ENCODE results near the gene GRIK5.
A peak's percentile ranks its signal among the peaks of the same experiment; 100 is the strongest.

The GRIK5 gene

GRCh38 chr19:42069619-42070351, at the start of gene GRIK5:
TSS of gene GRIK5 (minus strand) at chr19:42070206. CDS start at chr19:42065770, 4,436 bp downstream.
- no peak for DNase-seq
- H3K27me3 Mint-ChIP-seq = no peaks in the 10 kb centered on the region
- H3K4me1 Mint-ChIP-seq = peaks cover 5% of the 10 kb centered on the region
- no peak within 1 kb of the TSS for H3K27ac Mint-ChIP-seq
- no peaks in the 10 kb centered on the region for H3K36me3 Mint-ChIP-seq
- H3K4me3 Mint-ChIP-seq = no peak within 1 kb of the TSS
- CTCF ChIA-PET = no interaction called here
- no peaks in the 10 kb centered on the region for H3K9me3 Mint-ChIP-seq

- H3K27me3 Mint-ChIP-seq = no peaks in the 10 kb centered on the region
- CTCF ChIA-PET = interaction anchor here (1.2 to 1.6 kb wide), 2 partner anchors 9 to 67 kb away, joined by 3 to 5 read pairs; no protein-coding TSS in a partner anchor
- H3K4me3 Mint-ChIP-seq = no peak overlapping the region
- H3K27ac Mint-ChIP-seq = no peak overlapping the region
- H3K9me3 Mint-ChIP-seq = no peaks in the 10 kb centered on the region
- peaks cover 35% of the 10 kb centered on the region for H3K4me1 Mint-ChIP-seq
- peaks cover 22% of the 10 kb centered on the region for H3K36me3 Mint-ChIP-seq
- DNase-seq = no peak
Observed at GRCh38 chr19:42117076-42117475, 47.1 kb upstream of the GRIK5 start.

- no peak for DNase-seq
- Mint-ChIP-seq H3K9me3 (no peaks in the 10 kb centered on the region), H3K4me3 (no peak overlapping the region), H3K27ac (no peak overlapping the region), H3K4me1 (peaks cover 35% of the 10 kb centered on the region), H3K36me3 (peaks cover 24% of the 10 kb centered on the region), H3K27me3 (no peaks in the 10 kb centered on the region)
- CTCF ChIA-PET = interaction anchor here (1.2 to 1.6 kb wide), 3 partner anchors 8 to 68 kb away, joined by 3 to 5 read pairs (median 3); no protein-coding TSS in a partner anchor
Observed at GRCh38 chr19:42116308-42117075, 46.5 kb upstream of the GRIK5 start.

DNA sequence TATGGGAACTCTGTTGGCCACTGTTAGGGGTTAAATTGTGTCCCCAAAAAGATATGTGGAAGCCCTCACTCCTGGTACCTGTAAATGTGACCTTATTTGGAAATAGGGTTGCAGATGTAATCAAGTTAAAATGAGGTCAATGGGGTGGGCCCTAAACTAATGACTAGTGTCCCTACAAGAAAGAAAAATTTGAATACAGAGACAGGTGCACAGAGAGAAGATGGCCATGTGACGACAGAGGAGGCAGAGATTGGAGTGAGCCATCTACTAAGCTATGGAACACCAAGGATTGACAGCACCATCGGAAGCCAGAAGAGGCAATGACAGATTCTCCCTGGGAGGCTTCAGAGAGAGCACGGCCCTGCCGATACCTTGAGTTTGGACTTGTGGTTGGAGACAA, 45.7 kb upstream of the GRIK5 start:
- CTCF ChIA-PET = interaction anchor here (0.9 to 1.2 kb wide), 4 partner anchors 9 to 207 kb away, joined by 3 read pairs; partner anchors contain the start of gene POU2F2
- no peaks in the 10 kb centered on the region for H3K9me3 Mint-ChIP-seq
- H3K36me3 Mint-ChIP-seq = peaks cover 25% of the 10 kb centered on the region
- no peak overlapping the region for H3K4me3 Mint-ChIP-seq
- H3K4me1 Mint-ChIP-seq = peaks cover 29% of the 10 kb centered on the region
- no peak for DNase-seq
- no peaks in the 10 kb centered on the region for H3K27me3 Mint-ChIP-seq
- no peak overlapping the region for H3K27ac Mint-ChIP-seq

GRCh38 chr19:42115219-42115618, 45.2 kb upstream of the GRIK5 start:
- CTCF ChIA-PET = interaction anchor here (0.9 to 1.3 kb wide), 4 partner anchors 10 to 323 kb away, joined by 3 read pairs; partner anchors contain the start of gene POU2F2
- no peak for DNase-seq

GRCh38 chr19:42114412-42114811, 44.4 kb upstream of the GRIK5 start:
- H3K36me3 Mint-ChIP-seq = peaks cover 25% of the 10 kb centered on the region
- no peak overlapping the region for H3K4me3 Mint-ChIP-seq
- H3K4me1 Mint-ChIP-seq = peaks cover 28% of the 10 kb centered on the region
- H3K27me3 Mint-ChIP-seq = no peaks in the 10 kb centered on the region
- no peaks in the 10 kb centered on the region for H3K9me3 Mint-ChIP-seq
- CTCF ChIA-PET = interaction anchor here (1.3 to 2.5 kb wide), 2 partner anchors 9 to 324 kb away, joined by 3 to 6 read pairs; no protein-coding TSS in a partner anchor
- no peak overlapping the region for H3K27ac Mint-ChIP-seq
- DNase-seq = no peak

More at GRCh38 chr19:42115219-42115618, 45.2 kb upstream of the GRIK5 start:
- Mint-ChIP-seq H3K4me3 (no peak overlapping the region), H3K27ac (no peak overlapping the region), H3K4me1 (peaks cover 28% of the 10 kb centered on the region), H3K27me3 (no peaks in the 10 kb centered on the region), H3K36me3 (peaks cover 25% of the 10 kb centered on the region), H3K9me3 (no peaks in the 10 kb centered on the region)

DNA sequence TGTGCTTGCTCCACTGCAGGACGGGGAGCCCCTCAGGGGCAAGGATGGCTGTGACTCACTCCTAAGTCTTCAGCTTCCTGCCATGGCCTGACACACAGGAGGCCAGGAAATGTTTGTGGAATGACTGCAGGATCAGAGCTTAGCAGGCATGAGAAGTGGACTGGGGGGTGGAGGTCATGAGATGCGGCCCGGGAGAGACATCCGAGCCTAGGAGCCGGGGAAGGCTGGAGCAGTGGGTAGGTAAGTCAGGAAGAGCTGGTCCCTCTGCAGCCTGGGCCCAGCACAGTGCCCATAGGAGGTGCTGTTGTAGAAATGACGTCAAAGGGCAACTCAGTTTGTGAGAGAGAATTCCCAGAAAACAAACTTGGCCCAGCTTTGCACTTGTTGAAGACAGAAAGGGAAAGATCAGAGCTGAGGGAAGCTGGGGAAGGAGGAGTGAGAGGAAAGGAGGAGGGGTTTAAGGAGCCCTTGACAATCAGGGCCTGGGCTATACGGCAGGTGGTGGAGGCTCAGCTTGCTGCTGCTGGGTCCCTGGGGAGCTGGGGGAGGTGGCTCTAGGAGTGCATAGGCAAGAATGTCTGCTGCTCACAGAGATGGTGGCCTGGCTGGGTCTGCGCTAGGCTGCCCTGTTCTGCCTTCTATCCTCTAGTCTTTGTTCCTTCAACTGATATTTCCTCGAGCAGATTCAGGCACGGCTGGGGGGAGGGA, 43.8 kb upstream of the GRIK5 start:
- Mint-ChIP-seq H3K4me3 (no peak overlapping the region), H3K36me3 (peaks cover 24% of the 10 kb centered on the region)

GRCh38 chr19:42111811-42112210, 41.8 kb upstream of the GRIK5 start:
- Mint-ChIP-seq H3K4me1 (peaks cover 29% of the 10 kb centered on the region), H3K27ac (no peak overlapping the region), H3K9me3 (no peaks in the 10 kb centered on the region), H3K4me3 (no peak overlapping the region), H3K27me3 (no peaks in the 10 kb centered on the region), H3K36me3 (peaks cover 20% of the 10 kb centered on the region)
- no peak for DNase-seq
- CTCF ChIA-PET = interaction anchor here (0.6 to 7.1 kb wide), 8 partner anchors 11 to 276 kb away, joined by 3 to 51 read pairs (median 4); partner anchors contain the start of gene POU2F2

More for the DNA sequence above, 43.8 kb upstream of the GRIK5 start:
- H3K27ac Mint-ChIP-seq = no peak overlapping the region
- no peaks in the 10 kb centered on the region for H3K27me3 Mint-ChIP-seq
- peaks cover 27% of the 10 kb centered on the region for H3K4me1 Mint-ChIP-seq
- CTCF ChIA-PET = interaction anchor here (0.9 to 7.1 kb wide), 4 partner anchors 10 to 325 kb away, joined by 3 to 51 read pairs (median 4); partner anchors contain the start of gene POU2F2
- no peaks in the 10 kb centered on the region for H3K9me3 Mint-ChIP-seq
- no peak for DNase-seq

DNA sequence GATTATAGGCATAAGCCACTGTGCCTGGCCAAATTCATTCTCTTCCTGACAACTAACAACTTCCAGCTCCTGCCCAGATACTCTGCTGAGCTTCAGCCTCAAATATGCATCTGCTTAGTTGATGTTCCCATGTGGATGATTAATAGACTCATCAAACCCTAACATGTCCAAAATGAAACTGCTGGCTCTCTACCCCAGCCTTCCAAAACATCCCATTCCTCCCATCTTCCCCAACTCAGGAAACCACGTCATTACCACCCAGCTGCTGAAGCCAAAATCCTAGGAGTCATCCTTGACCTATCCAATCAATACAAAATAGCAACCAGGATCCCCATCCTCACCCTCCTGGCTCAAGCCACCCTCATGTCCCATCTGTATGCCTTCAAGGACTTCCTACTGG, 41.4 kb upstream of the GRIK5 start:
- CTCF ChIA-PET = interaction anchor here (0.6 to 7.1 kb wide), 8 partner anchors 12 to 277 kb away, joined by 3 to 51 read pairs (median 3); partner anchors contain the start of gene POU2F2
- Mint-ChIP-seq H3K27me3 (no peaks in the 10 kb centered on the region), H3K4me3 (no peak overlapping the region), H3K4me1 (peaks cover 29% of the 10 kb centered on the region), H3K9me3 (no peaks in the 10 kb centered on the region), H3K36me3 (peaks cover 18% of the 10 kb centered on the region), H3K27ac (peak overlapping the region; percentile 12)
- DNase-seq = no peak

DNA sequence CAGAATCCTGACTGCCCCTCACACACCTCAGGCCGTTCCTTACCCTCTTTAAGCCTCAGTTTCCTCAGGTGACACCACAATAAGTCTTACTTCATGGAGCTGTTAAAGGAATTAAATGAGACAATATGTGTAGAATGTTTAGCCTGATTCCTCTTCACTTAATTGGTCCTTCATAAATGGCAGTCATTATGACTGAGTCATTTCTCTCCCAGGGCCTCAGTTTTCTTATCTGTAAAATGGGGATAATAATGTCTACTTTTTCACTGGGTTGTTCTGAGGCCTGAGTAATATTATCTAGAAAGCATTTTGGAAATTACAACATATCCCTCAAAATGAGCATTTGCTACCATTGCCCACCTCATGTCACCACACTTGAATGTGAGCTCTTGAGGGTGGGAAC, 40.7 kb upstream of the GRIK5 start:
- Mint-ChIP-seq H3K27ac (peak overlapping the region; percentile 29), H3K4me1 (peaks cover 31% of the 10 kb centered on the region), H3K9me3 (no peaks in the 10 kb centered on the region), H3K36me3 (peaks cover 11% of the 10 kb centered on the region), H3K4me3 (no peak overlapping the region), H3K27me3 (no peaks in the 10 kb centered on the region)
- DNase-seq = no peak
- CTCF ChIA-PET = interaction anchor here (0.8 to 7.1 kb wide), 8 partner anchors 12 to 330 kb away, joined by 3 to 51 read pairs (median 4); partner anchors contain the start of gene POU2F2

GRCh38 chr19:42109896-42110295, 39.9 kb upstream of the GRIK5 start:
- CTCF ChIA-PET = interaction anchor here (0.9 to 7.1 kb wide), 15 partner anchors 10 to 331 kb away, joined by 3 to 51 read pairs (median 7); partner anchors contain the start of genes GSK3A, PAFAH1B3, POU2F2 and PRR19
- Mint-ChIP-seq H3K4me3 (no peak overlapping the region), H3K27me3 (no peaks in the 10 kb centered on the region), H3K27ac (no peak overlapping the region), H3K9me3 (no peaks in the 10 kb centered on the region), H3K36me3 (peaks cover 6% of the 10 kb centered on the region), H3K4me1 (peaks cover 34% of the 10 kb centered on the region)
- no peak for DNase-seq

DNA sequence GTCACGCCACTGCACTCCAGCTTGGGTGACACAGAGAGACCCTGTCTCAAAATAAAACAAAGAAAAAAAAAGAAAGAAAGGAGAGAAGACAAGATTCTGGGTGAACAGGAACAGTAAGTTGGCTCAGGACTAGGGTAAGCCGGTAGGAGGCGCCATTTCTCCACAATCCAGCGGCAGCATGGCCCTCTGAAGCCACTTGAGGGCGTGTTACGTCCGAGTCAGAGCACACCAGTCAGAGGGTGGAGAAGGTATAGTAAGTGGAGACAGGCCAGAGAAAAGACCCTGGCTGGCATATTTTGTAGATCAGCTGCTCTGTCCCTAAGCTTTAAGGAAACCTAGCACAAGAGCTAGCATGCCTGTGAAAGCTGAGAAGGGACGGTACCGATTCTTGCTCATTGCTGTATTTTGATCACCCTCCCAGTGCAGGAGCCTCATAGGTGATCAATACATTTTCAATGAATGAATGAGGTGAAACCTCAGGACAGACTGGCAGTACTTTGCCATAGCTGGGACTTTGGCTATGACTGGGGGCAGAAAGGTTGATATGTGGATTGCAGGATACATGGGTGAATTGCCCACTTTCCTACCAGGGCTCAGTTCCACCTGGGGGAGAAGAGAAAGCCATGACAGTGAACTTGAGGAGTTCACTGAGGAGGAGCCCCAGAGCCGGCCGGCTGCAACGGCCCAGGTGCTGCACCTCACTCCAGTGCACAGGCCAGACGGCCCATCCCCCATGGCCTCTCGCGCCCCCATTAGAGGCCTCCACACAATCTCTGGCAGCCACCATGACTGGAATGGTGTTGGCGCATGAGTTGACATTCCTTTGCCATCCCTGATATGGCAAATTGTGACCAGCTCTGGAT, 38.8 kb upstream of the GRIK5 start:
- no peak overlapping the region for H3K4me3 Mint-ChIP-seq
- H3K27ac Mint-ChIP-seq = peak overlapping the region; percentile 28
- H3K27me3 Mint-ChIP-seq = no peaks in the 10 kb centered on the region
- CTCF ChIA-PET = interaction anchor here (0.6 to 7.1 kb wide), 42 partner anchors 8 to 1360 kb away, joined by 3 to 51 read pairs (median 4); partner anchors contain the start of genes GSK3A, PAFAH1B3, POU2F2 and PRR19
- H3K36me3 Mint-ChIP-seq = peaks cover 6% of the 10 kb centered on the region
- no peaks in the 10 kb centered on the region for H3K9me3 Mint-ChIP-seq
- peak; percentile 94 for DNase-seq
- H3K4me1 Mint-ChIP-seq = peaks cover 33% of the 10 kb centered on the region

GRCh38 chr19:42105368-42105767, 35.4 kb upstream of the GRIK5 start:
- Mint-ChIP-seq H3K27ac (no peak overlapping the region), H3K27me3 (no peaks in the 10 kb centered on the region), H3K9me3 (no peaks in the 10 kb centered on the region), H3K36me3 (no peaks in the 10 kb centered on the region), H3K4me3 (no peak overlapping the region), H3K4me1 (peaks cover 14% of the 10 kb centered on the region)
- DNase-seq = no peak
- CTCF ChIA-PET = interaction anchor here (0.5 kb wide), 1 partner anchor 17 kb away, joined by 3 read pairs; no protein-coding TSS in a partner anchor

Measured in activated naive CD4-positive, alpha-beta T cell treated with anti-CD3 and anti-CD28 coated beads, Interleukin-2, amount 10 ng/mL, durations not matched to agents 7 days and 5 days (primary cell).